Stimulated activated naive B cell treated with anti-CD40 and anti-IgM and Interleukin-4, amounts not matched to agents 10 μg/mL and 1 μg/mL and 100 μg/mL, for 72 hours (primary cell): ENCODE results near the gene CTDP1.
A peak's percentile ranks its signal among the peaks of the same experiment; 100 is the strongest.

ENCODE experiments used
- ATAC-seq, 2 donors: fragments of 150-1000 bp; cut with Tn5 transposase; replicated peaks; 2 replicates each; pipeline ENCODE4 v1.10.0; 2021; ENCODE audit warnings: moderate library complexity in 1 of 2
- DNase-seq: peaks from one replicate; pipeline ENCODE4 v3.0.0; 2021
- H3K27ac Mint-ChIP-seq: one replicate; pipeline ENCODE4 v1.8.0; 2022; ENCODE audit warnings: mild to moderate bottlenecking, mixed read lengths
- H3K27me3 Mint-ChIP-seq, 2 donors: one replicate each; pipeline ENCODE4 v1.8.0; 2022; ENCODE audit warnings: mixed read lengths in 2 of 2
- H3K36me3 Mint-ChIP-seq, 2 donors: one replicate each; pipeline ENCODE4 v1.8.0; 2022; ENCODE audit warnings: mixed read lengths in 2 of 2, mild to moderate bottlenecking in 1 of 2
- H3K4me1 Mint-ChIP-seq, 2 donors: one replicate each; pipeline ENCODE4 v1.8.0; 2022; ENCODE audit warnings: mixed read lengths in 2 of 2, mild to moderate bottlenecking in 1 of 2
- H3K4me3 Mint-ChIP-seq, 2 donors: one replicate each; pipeline ENCODE4 v1.8.0; 2022; ENCODE audit warnings: mild to moderate bottlenecking in 2 of 2, mixed read lengths in 2 of 2, moderate library complexity in 1 of 2
- H3K9me3 Mint-ChIP-seq, 2 donors: one replicate each; pipeline ENCODE4 v1.8.0; 2022; ENCODE audit warnings: mixed read lengths in 2 of 2, mild to moderate bottlenecking in 1 of 2

Gene CTDP1

GRCh38 chr18:79776674-79777073, 97.1 kb downstream of the CTDP1 start:
- peaks cover 6 to 12% of the 10 kb centered on the region in 2 donors for H3K9me3 Mint-ChIP-seq
- ATAC-seq (no peak), DNase-seq (no peak)
- H3K27me3 Mint-ChIP-seq = peaks cover 43 to 54% of the 10 kb centered on the region in 2 donors
- H3K27ac Mint-ChIP-seq = no peak overlapping the region
- no peaks in the 10 kb centered on the region for H3K36me3 Mint-ChIP-seq
- H3K4me1 Mint-ChIP-seq = no peaks in the 10 kb centered on the region
- no peak overlapping the region for H3K4me3 Mint-ChIP-seq

- H3K27ac Mint-ChIP-seq = no peak overlapping the region
- peaks cover 6 to 12% of the 10 kb centered on the region in 2 donors for H3K9me3 Mint-ChIP-seq
- H3K4me3 Mint-ChIP-seq = no peak overlapping the region
- no peaks in the 10 kb centered on the region for H3K4me1 Mint-ChIP-seq
- no peak for ATAC-seq
- no peak for DNase-seq
- peaks cover 42 to 57% of the 10 kb centered on the region in 2 donors for H3K27me3 Mint-ChIP-seq
- no peaks in the 10 kb centered on the region for H3K36me3 Mint-ChIP-seq
These were observed 98.7 kb downstream of the CTDP1 start for GRCh38 chr18:79778291-79778791.

- DNase-seq (no peak), ATAC-seq (no peak)
- H3K27me3 Mint-ChIP-seq = peaks cover 40 to 58% of the 10 kb centered on the region in 2 donors
- H3K27ac Mint-ChIP-seq = no peak overlapping the region
- H3K36me3 Mint-ChIP-seq = no peaks in the 10 kb centered on the region
- H3K9me3 Mint-ChIP-seq = peaks cover 6 to 12% of the 10 kb centered on the region in 2 donors
- no peaks in the 10 kb centered on the region for H3K4me1 Mint-ChIP-seq
- H3K4me3 Mint-ChIP-seq = no peak overlapping the region
These were observed 99.6 kb downstream of the CTDP1 start for GRCh38 chr18:79779021-79779699.

GRCh38 chr18:79779700-79780190, 100.1 kb downstream of the CTDP1 start:
- H3K27ac Mint-ChIP-seq = no peak overlapping the region

GRCh38 chr18:79780547-79780946, 100.9 kb downstream of the CTDP1 start:
- peaks cover 48 to 69% of the 10 kb centered on the region in 2 donors for H3K27me3 Mint-ChIP-seq
- peak overlapping the region; percentile 31 for H3K27ac Mint-ChIP-seq
- H3K4me3 Mint-ChIP-seq = no peak overlapping the region
- ATAC-seq = no peak
- H3K9me3 Mint-ChIP-seq = peaks cover 6 to 12% of the 10 kb centered on the region in 2 donors
- DNase-seq = no peak
- no peaks in the 10 kb centered on the region for H3K36me3 Mint-ChIP-seq
- no peaks in the 10 kb centered on the region for H3K4me1 Mint-ChIP-seq

More at GRCh38 chr18:79779700-79780190, 100.1 kb downstream of the CTDP1 start:
- Mint-ChIP-seq H3K4me3 (no peak overlapping the region), H3K36me3 (no peaks in the 10 kb centered on the region), H3K4me1 (no peaks in the 10 kb centered on the region), H3K27me3 (peaks cover 44 to 64% of the 10 kb centered on the region in 2 donors), H3K9me3 (peaks cover 6 to 12% of the 10 kb centered on the region in 2 donors)
- ATAC-seq (no peak), DNase-seq (no peak)

- Mint-ChIP-seq H3K9me3 (peaks cover 6 to 12% of the 10 kb centered on the region in 2 donors), H3K27me3 (peaks cover 47 to 70% of the 10 kb centered on the region in 2 donors), H3K36me3 (no peaks in the 10 kb centered on the region), H3K4me1 (no peaks in the 10 kb centered on the region), H3K27ac (no peak overlapping the region), H3K4me3 (no peak overlapping the region)
- no peak for ATAC-seq
- no peak for DNase-seq
These were observed 101.8 kb downstream of the CTDP1 start for GRCh38 chr18:79781331-79781941.

- no peaks in the 10 kb centered on the region for H3K36me3 Mint-ChIP-seq
- H3K9me3 Mint-ChIP-seq = peaks cover 0 to under 1% of the 10 kb centered on the region in 2 donors
- H3K4me3 Mint-ChIP-seq = no peak overlapping the region
- peaks cover 43 to 71% of the 10 kb centered on the region in 2 donors for H3K27me3 Mint-ChIP-seq
- peaks cover 0 to 1% of the 10 kb centered on the region in 2 donors for H3K4me1 Mint-ChIP-seq
- ATAC-seq = no peak
- no peak for DNase-seq
- no peak overlapping the region for H3K27ac Mint-ChIP-seq
These were observed 103.1 kb downstream of the CTDP1 start for GRCh38 chr18:79782566-79783308.

GRCh38 chr18:79784071-79784913, 104.7 kb downstream of the CTDP1 start:
- Mint-ChIP-seq H3K4me3 (no peak overlapping the region), H3K36me3 (peaks cover 0 to 3% of the 10 kb centered on the region in 2 donors), H3K9me3 (peaks cover 0 to 3% of the 10 kb centered on the region in 2 donors), H3K27me3 (peaks cover 39 to 72% of the 10 kb centered on the region in 2 donors), H3K27ac (no peak overlapping the region), H3K4me1 (peaks cover 5% of the 10 kb centered on the region in 2 donors)
- DNase-seq = no peak
- ATAC-seq = peak in 1 of 2 donors; percentile 32

GRCh38 chr18:79784965-79785770, 105.6 kb downstream of the CTDP1 start:
- Mint-ChIP-seq H3K27ac (no peak overlapping the region), H3K27me3 (peaks cover 43 to 80% of the 10 kb centered on the region in 2 donors), H3K36me3 (peaks cover 0 to 3% of the 10 kb centered on the region in 2 donors), H3K4me1 (peaks cover 5 to 7% of the 10 kb centered on the region in 2 donors), H3K9me3 (peaks cover 0 to 3% of the 10 kb centered on the region in 2 donors), H3K4me3 (no peak overlapping the region)
- peak in 1 of 2 donors; percentile 81 for ATAC-seq
- peak; percentile 31 for DNase-seq

- no peak for ATAC-seq
- H3K27ac Mint-ChIP-seq = no peak overlapping the region
- peaks cover 0 to 3% of the 10 kb centered on the region in 2 donors for H3K36me3 Mint-ChIP-seq
- H3K27me3 Mint-ChIP-seq = peaks cover 49 to 87% of the 10 kb centered on the region in 2 donors
- DNase-seq = no peak
- H3K4me1 Mint-ChIP-seq = peaks cover 8 to 14% of the 10 kb centered on the region in 2 donors
- H3K4me3 Mint-ChIP-seq = no peak overlapping the region
- peaks cover 0 to 3% of the 10 kb centered on the region in 2 donors for H3K9me3 Mint-ChIP-seq
These were observed 106.2 kb downstream of the CTDP1 start for GRCh38 chr18:79785831-79786230.

GRCh38 chr18:79786304-79786703, 106.7 kb downstream of the CTDP1 start:
- Mint-ChIP-seq H3K4me1 (peaks cover 13 to 19% of the 10 kb centered on the region in 2 donors), H3K27me3 (peaks cover 54 to 89% of the 10 kb centered on the region in 2 donors), H3K4me3 (no peak overlapping the region)

GRCh38 chr18:79786786-79787526, 107.4 kb downstream of the CTDP1 start:
- no peak for ATAC-seq
- Mint-ChIP-seq H3K4me3 (peak overlapping the region in 1 of 2 donors; percentile 25), H3K27ac (peak overlapping the region; percentile 69), H3K9me3 (peaks cover 0 to 3% of the 10 kb centered on the region in 2 donors), H3K4me1 (peaks cover 19 to 25% of the 10 kb centered on the region in 2 donors), H3K36me3 (peaks cover 0 to 3% of the 10 kb centered on the region in 2 donors), H3K27me3 (peaks cover 59 to 84% of the 10 kb centered on the region in 2 donors)
- no peak for DNase-seq

More at GRCh38 chr18:79786304-79786703, 106.7 kb downstream of the CTDP1 start:
- ATAC-seq (no peak), DNase-seq (no peak)
- Mint-ChIP-seq H3K27ac (no peak overlapping the region), H3K9me3 (peaks cover 0 to 3% of the 10 kb centered on the region in 2 donors), H3K36me3 (peaks cover 0 to 3% of the 10 kb centered on the region in 2 donors)
